HG02938 (cell line): ENCODE measurements around the gene LRBA.
A peak's percentile ranks its signal among the peaks of the same experiment; 100 is the strongest.

ENCODE experiments used
- ATAC-seq: cut with Tn5 transposase; IDR thresholded peaks from one replicate; pipeline ENCODE4 v1.9.1; 2021; ENCODE audit warnings: mild to moderate bottlenecking, moderate library complexity; ENCODE audit not compliant: unreplicated experiment

The LRBA gene

DNA sequence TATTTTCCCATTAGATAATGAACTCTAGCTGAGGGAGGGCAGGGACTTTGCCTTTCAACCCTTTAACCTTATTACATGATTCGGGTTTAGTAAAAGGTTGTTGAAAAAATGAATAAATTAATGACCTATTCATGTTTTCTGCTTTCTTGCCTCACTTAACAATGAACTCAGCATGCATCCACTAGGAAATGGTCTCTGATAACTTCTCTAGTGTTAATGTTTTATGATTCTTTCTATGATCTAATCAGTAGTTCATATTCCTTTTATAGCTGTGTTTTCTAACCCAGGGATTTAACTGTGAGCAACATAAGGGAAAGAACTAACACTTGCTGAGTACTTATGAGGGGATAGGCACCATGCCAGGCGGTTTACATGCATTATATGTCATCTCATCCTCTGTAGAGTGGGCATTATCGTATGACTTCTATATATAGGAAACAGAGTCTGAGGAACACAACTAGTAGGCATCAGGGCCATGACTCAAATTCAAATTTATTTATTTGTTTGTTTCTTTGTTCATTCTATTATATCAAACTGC, 669.8 kb downstream of the LRBA start:
- ATAC-seq: no peak

DNA sequence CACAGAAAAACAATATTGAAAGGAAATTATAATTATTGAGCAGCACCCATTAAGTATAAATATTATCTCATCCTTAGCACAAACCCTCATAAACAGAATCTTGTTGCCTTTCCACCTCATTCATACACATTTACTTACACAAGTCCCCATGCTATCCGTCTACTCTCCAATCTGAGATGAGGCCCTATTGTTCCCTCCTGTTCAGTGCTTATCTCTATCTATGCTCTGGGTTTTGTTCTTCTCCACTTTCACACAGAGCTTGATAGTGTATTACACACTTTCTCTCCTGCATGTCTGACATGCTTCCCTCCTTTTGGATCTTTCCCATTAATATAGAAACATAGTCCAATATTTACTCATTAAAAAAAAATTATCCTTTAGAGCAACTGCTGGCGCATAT, 671.3 kb downstream of the LRBA start:
- ATAC-seq: no peak

DNA sequence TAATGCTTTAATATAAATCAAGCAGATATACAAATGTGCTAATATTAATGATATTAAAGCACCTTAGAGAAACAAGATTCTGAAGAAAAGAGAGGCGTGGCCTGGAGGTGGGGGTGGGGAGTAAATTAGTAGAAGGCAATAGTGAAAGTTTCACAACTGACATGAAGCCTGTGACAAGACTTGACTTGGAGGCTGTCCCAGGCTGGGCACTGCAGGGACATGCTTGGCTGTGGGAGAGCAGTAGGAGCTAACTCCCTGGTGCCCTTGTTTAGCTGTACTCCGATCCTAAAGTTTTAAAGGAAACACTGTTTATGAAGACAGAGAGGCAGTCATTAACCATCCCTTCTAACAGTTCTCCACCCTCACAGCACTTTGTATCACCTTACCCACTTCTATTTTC, 672.1 kb downstream of the LRBA start:
- ATAC-seq: no peak

DNA sequence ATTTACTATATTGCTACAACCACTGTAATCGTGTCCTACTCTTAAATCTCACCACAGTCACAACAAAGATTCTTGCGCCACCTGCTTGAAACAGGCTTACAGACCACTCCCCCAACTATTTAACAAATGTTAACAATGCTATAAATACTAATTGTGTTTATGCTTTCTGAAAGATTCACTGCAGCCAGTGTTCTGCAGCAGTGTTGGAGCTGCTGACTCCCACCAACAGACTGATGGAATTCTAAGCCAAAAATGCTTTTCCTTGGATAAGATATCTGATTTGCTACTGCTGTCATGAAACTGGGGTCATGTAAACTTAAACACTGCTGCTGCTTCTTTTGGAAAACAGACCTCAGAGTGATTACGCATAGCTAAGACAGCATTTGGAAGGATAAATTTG, 677.4 kb downstream of the LRBA start:
- no peak for ATAC-seq

DNA sequence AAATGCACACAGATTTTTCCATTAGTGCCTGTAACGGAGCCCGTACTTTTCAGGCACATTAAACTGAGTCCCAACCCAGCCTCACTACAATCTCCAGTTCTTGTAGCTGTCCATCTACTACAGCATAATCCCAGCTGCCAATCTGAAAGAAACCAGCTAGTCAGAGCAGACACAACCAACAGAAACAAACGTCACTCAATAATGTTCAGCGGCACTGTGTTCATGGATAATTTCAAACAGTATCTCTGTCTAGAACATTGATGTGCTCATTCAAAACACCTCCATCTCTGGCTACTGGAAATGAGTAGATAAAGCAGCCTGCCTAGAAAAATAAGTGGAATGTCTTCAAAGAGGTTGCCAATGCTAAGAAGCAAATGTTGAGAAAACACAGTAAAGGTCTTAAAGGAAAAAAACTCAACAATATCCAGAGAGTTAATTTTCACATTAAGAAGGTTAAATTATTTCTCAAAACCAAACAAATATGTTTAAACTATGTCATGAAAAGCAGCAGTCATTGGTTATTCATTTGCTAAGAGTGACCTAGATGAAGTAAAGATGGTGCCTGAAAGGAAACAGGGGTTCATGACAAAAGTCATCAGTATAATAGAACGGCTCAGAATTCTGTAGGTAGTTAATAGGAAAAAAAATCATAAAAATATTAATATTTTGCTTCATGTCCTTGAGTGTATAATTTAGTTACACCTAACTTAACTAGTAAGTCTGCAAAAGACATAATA, 678.2 kb downstream of the LRBA start:
- ATAC-seq: no peak

DNA sequence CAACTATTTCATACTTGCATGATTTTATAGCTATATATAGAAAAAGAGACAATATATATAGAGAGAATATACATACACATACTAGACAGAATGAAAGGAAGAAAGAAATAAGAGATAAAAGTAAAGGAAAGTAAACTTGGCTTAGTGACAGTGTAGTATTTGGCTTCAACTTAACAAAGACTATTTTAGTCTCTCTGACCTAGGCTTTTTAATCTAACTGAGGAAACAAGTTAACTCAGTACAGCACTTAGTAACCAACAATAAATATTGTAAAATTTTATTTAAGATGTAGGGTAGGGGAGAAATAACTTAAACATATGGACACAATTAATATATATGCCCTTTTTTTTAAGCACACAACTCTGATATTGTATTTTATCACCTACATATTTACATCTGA, 682.1 kb downstream of the LRBA start:
- no peak for ATAC-seq

DNA sequence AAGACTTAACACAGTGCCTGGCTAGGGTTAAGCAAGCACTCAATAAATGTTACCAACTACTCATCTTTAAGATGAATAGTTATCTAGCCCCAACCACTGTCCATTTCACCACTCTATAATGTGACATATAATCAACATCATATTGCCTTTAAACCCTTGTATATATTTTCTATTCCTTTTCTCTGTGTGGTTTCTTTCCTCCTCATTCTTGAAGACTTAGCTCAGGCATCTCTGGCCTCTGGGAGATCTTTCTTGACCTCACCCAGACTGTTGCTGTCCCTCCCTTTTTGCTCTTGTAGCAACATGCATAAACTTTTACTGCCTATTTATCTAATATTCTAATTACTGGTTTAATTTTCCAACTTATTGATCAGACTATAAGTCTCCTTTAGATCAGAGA, 683.0 kb downstream of the LRBA start:
- no peak for ATAC-seq

DNA sequence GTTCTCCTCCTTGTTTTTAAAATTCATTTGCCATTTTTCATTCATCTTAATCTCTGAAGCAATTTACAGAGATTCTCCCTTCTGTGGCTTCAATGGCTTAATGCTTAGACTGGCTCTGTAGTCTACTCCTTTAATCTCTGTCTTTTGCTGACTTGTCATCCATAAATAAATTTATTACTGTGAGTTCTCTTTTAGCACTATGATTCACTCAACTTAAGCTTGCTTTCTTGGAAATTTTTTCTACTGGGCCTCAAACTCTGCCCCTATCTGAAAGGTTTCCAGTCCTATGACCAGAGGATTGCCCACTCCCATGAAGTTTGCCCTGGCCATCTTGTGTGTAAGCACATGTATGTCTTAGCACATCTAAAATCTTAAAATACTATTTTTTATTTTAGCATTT, 685.7 kb downstream of the LRBA start:
- no peak for ATAC-seq

DNA sequence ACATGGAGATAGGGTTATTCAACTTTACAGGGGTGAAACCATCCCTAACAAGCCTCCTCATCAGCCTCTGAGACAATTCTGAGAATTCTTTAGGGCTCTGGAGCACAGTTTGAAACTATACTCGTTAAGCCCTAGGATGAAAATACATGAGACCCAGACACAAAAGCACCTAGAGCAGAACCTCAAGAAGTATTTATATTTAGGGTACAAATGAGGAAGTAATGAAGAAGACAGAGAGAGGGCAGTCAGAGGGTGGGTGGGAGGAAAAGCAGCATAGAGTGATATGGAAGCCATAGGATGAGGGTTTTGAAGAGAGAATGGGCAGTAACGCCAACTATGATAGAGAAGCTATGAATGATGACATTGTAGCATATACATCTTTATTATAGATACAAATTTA, 686.6 kb downstream of the LRBA start:
- ATAC-seq: no peak

DNA sequence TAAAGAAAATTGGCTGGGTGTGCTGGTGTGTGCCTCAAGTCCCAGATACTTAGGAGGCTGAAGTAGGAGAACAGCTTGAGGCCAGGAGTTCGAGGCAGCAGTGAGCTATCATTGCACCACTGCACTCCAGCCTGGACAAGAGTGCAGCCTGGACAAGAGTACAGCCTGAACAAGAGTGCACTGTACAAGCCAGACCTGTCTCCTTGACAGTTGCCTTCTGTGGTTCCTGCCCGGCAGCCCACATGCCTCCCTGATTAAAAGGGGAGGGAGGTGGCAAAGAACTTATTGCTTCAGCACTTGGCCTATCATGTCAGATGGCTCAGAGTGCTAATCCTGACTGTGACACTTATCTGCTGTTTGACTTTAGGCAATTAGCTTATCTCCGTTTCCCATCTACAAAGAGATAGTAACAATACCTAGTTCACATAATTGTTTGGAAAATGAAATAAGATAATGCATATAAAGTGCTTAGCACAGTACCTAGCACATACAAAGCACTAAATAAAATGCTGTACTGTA, 687.8 kb downstream of the LRBA start:
- no peak for ATAC-seq

DNA sequence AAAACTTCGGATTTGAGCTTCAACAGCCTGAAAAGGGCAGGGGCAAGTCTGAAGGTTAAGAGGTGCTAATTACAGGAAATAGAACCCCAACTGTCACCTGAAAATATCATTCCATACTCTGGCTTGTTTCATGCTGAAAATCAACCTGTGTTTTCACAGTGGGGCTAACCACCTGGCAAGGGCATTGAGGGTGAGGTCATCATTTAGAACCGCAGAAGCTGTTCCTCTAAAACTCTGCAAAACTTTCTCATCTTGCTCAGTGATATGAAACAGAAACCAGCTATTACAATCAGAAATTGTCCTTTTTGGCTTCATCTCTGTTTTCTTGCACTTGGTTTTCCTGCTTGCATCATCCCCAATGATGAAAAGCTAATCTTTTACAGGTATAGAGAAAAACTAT, 689.2 kb downstream of the LRBA start:
- ATAC-seq: peak; percentile 98

DNA sequence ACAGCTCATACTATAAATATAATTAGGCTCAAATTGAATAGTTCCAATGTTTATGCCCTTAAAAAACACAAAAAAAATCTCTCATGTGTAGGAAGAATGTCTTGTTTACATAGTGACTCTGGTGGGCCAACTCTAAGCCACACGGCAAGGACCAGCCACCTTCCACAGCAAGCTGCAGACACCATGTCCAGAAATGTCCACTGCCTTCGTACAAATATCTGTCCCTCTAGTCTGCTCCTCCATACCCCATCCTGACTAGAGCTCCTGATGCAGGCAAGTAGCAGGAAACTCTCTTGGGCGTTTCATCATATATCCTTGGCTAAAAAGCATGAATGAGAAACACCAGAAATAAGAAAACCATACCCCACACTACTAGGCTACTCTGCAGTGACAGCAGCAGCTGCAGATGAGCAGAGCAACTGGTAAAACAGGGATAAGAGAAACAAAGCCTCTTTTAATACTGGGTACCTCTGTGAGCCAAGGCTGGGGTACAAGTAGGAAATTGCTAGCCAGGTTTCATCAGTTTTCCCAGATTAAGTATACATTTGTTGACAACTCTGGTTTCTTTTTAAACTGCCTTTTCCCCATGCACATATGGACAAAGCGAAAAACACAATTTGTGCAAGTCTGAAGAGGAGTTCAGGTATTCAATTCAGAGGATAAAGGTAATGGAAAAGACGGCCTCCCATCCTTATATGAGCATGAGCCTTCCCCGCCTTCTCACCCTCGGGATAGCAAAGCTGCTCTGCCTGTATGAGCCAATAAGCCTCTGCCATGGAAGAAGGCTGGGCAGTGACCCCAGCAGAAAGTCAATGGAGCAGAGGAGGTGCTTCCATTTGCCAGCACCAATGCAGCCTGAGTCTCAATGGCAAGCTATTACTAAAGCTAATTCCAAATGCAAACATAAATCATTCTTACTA, 691.4 kb downstream of the LRBA start:
- no peak for ATAC-seq

DNA sequence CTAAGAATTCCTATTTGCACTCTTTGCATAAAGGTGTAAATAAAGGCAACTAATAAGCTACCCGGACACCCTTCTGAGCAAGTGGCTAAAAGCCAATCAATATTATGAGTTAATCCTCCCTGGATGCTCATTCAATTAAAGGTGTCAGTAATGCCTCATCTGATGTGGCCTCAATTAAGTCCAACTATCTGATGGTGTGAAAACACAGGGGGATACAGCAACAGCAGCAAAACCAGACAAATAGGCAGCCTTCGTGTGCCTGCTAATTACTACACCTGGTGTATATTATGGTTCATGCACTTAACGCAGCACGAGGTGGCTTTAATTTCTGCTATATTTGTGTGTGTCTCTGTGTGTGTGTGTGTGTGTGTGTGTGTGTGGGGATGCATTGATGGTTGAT, 692.4 kb downstream of the LRBA start:
- ATAC-seq: no peak

DNA sequence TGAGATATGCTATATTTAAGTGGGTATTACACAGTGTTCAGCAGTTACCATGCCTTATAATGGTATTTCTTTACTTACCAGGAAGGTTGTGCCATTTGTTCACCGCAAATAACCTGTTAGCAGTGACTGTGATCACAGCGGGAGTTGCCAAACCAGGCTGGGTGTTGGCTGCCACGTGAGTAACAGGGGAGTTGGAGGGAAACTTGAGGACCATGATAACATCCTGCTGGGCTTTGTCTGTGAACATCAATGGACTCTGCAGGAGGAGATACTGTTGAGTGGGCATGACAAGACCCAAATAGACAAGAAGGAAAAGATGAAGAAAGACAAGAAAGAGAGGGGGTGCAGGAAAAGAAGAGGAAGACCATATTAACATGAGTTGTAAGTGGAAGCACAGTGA, 694.0 kb downstream of the LRBA start:
- no peak for ATAC-seq

DNA sequence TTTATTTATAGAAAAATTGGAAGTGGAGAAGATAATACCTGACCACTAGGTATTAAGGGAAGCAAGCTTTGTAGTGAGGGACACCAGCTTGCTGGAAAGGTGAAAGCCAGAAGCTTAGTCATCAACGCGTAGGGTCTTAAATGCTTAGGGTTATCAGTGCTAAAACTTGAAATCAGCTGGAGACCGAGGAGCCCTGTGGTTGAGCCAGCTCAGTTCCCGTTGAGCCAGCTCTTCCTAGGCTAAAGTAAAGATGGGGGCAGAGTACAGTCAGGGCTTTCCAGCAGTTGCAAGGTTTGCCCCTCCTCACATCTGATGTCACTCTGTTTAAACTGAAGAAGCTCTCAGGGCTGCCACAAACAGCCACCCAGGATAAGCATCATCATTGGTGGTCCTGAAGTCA, 696.1 kb downstream of the LRBA start:
- ATAC-seq: no peak

DNA sequence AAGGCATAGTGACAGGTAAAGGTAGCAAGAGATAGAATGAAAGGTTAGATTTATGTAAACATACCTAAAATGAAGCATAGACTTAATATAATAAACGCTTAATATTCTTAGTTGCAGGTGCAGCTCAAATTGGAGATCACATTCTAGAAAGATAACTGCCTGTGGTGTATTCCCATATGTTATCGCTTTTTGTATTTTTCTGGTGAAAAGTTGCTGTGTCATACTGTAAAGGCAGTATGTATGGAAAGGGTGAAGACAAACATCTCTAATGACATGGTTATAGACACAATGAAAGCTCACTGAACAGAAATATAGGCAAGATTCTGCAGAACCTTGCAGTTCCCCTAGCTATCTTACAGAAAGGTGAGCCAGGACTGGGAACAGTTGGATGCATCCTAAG, 696.6 kb downstream of the LRBA start:
- ATAC-seq: no peak

DNA sequence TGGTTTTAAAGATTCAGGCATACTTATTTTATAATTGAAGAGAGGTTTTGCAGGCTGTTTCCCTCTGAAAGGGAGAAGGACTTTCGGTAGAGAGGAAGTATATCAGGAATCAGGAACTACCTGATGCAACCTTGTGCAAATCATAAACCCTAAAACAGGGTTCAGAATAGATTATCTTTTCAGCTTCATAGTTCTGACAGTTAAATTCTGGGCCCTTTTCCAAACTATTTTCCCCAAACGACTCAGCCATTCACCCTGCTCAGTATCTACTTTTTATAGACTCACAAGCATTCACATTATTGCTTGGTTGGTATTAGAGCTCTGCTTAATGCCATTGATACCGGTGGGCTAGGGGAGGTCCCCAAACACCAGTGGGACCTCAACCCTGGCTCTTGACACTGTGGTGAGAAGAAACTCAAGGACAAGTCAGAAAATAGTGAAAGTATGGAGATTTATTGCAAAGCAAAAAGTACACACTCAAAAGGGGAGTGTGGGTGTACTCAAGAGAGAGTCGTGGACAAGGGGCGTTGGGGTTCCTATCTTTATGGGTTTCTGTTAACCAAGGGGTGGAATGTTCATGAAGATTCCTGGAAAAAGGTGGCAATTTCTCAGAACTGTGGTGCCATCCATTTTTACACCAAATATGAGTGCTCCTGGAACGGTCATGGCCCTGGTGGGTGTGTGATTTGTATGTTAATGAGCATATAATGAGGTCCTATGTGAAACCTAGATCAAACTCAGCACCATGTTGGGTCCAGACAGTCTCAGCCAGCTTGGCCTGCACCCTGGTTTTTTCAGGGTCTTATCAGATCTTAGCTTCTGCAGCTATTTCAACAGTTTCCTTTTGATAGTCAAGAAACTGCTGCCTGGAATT, 698.5 kb downstream of the LRBA start:
- no peak for ATAC-seq

DNA sequence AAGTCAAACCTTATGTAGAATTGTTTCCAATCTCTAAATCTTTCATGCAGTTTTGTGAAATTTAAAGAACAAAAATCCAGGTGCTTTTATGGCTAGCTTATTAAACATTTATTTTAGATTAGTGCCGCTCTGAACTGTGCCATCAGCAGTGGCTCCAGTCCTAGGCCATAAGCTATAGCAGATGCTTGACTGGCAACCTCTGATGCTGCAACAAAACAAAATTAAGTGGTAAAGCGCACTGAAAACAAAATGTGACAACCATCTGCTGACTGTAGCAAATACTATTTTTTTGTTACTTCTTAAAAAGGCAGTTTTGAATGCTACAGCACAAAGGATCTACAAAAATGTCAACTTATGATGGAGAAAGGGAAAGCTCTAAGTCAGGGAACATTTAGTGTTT, 699.4 kb downstream of the LRBA start:
- no peak for ATAC-seq

DNA sequence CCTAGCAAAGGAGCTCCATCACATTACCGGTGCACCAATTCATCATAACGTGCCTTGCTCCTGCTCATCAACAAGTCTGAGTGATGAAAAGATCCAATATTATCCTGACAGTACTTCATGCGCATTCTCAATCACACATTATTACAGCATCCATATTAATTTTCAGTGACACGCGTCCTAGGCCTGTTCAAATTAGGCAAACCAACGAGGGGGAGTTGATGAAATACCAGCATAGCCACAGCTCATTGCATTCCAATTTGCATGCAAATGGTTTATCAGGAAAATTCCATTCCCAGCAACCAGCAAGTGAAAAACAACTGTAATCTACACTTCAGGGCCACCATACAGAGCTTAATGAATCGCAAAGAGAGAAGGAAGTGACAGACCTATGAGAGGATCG, 699.9 kb downstream of the LRBA start:
- no peak for ATAC-seq

DNA sequence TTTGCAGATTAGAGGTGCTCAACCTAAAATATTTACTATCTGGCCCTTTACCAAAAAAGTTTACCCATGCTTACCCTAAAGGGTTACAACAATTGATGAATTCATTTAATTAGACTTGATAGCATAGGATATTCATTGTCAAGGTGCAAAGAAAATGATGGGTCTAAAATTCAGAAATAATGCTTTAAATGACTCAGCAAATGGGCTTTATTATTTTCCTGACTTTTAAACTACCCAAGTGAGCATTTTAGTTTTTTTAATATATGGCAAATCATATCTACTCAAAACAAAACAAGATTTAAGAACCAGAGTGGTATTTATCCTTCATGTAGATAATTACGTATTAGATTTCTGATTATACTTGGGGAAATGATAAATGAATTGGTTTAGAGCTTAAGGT, 701.1 kb downstream of the LRBA start:
- no peak for ATAC-seq
